Measurements from ENCODE around the gene ANK3. TPM values are rescaled to one million over a fixed set of nuclear protein-coding genes. Genes with fewer than 3 reads are reported as not detected.
A peak's percentile ranks its signal among the peaks of the same experiment; 100 is the strongest.

The ANK3 gene
- total RNA-seq, 3 donors from 2014 or later: 10.2 to 93.2 (median 57.4) TPM

DNA sequence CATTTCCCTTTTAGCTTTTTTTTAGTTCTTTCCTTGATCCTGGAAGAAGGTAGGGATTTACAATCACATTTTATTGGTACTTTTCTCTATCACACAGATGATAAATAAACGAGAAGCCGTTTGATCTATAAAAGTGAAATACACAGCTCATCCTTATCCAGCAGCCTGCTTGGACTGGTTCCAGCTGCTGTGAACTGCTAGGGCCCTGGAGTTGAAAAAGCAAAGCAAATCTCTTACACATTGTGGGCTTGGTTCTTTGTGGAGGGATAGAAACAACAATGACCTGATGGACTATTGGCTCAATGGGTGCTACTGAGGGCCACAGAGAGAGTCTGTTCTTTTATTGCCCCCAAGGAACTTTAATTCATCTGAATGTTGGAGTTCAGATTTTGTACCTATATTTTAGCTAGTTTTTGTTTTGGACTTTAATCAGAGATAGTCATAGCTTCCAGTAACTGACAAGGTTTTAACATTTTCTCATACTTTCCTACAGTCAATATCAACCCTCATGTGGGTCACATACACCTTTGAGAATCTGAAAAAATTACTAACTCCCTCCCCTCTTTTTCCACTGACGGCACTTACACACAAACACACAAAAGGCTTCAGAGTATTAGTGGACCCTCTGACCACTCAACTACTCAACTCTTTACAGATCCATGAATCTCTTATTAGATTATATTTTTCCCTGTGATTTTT, 391.7 kb downstream of the ANK3 start:
- H3K27ac ChIP-seq: no peak overlapping the region
- DNase-seq (ENCODE audit: low spot score in 2 of 2): no peak
- H3K9me3 ChIP-seq: no peaks in the 10 kb centered on the region
- no peaks in the 10 kb centered on the region for H3K27me3 ChIP-seq
- no peaks in the 10 kb centered on the region for H3K4me1 ChIP-seq
- no peaks in the 10 kb centered on the region for H3K36me3 ChIP-seq
- intact Hi-C loops (cut with DNase I; ENCODE audit: low total_unique reads): no loop called here
- no peak overlapping the region for H3K4me3 ChIP-seq
- no peak for TF ChIP-seq POLR2AphosphoS5 (IDR thresholded peaks at IDR 0.05)
- TF ChIP-seq CTCF (IDR thresholded peaks at IDR 0.05): no peak
- no peak for TF ChIP-seq POLR2A (IDR thresholded peaks at IDR 0.05)

- H3K4me1 ChIP-seq: peaks cover 0 to 4% of the 10 kb centered on the region in 2 donors
- peak overlapping the region; percentile 67 to 79 for H3K27ac ChIP-seq
- DNase-seq (ENCODE audit: low spot score in 2 of 2): no peak
- no peaks in the 10 kb centered on the region for H3K36me3 ChIP-seq
- TF ChIP-seq POLR2A (IDR thresholded peaks at IDR 0.05): no peak
- no peak for TF ChIP-seq CTCF (IDR thresholded peaks at IDR 0.05)
- no peak for TF ChIP-seq POLR2AphosphoS5 (IDR thresholded peaks at IDR 0.05)
- intact Hi-C loops (cut with DNase I; ENCODE audit: low total_unique reads): no loop called here
- H3K27me3 ChIP-seq: no peaks in the 10 kb centered on the region
- H3K9me3 ChIP-seq: no peaks in the 10 kb centered on the region
- H3K4me3 ChIP-seq: no peak overlapping the region
These were observed 393.8 kb downstream of the ANK3 start for GRCh38 chr10:59995862-59996261.

GRCh38 chr10:59993931-59994330, 395.7 kb downstream of the ANK3 start:
- Histone ChIP-seq H3K27me3 (no peaks in the 10 kb centered on the region), H3K27ac (no peak overlapping the region), H3K4me1 (peaks cover 0 to 4% of the 10 kb centered on the region in 2 donors), H3K4me3 (no peak overlapping the region), H3K36me3 (no peaks in the 10 kb centered on the region), H3K9me3 (no peaks in the 10 kb centered on the region)
- DNase-seq (ENCODE audit: low spot score in 2 of 2): no peak
- intact Hi-C loops (cut with DNase I; ENCODE audit: low total_unique reads): loop anchor here (5.0 kb wide), 1 partner anchor 168 kb away; no protein-coding TSS in a partner anchor
- TF ChIP-seq CTCF (IDR thresholded peaks at IDR 0.05): no peak
- no peak for TF ChIP-seq POLR2AphosphoS5 (IDR thresholded peaks at IDR 0.05)
- no peak for TF ChIP-seq POLR2A (IDR thresholded peaks at IDR 0.05)

DNA sequence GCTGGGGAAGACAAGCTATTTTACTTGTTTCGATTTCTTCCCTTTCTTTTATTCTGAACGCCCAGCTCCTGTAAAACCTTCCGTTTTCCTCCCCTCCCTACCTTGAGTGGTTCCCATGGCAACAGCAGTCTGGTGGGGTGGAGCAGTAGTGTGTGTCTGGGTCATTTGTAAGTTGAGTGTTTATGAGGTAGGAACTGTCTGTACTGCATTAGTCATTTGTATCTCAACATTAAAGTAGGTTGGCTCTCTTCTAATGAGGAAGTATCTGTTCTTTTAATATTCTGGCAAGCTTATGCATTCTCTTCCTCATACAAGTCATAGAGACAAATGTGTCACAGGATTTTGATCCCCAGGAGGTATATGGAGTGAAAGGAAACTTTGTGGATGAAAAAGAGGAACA, 398.0 kb downstream of the ANK3 start:
- H3K27ac ChIP-seq: peak overlapping the region; percentile 85 to 90
- H3K4me3 ChIP-seq: peak overlapping the region in 2 of 3 donors; percentile 28 to 40
- peaks cover 0 to 4% of the 10 kb centered on the region in 2 donors for H3K4me1 ChIP-seq
- peak in 1 of 3 donors; percentile 49 for TF ChIP-seq POLR2AphosphoS5 (IDR thresholded peaks at IDR 0.05)
- TF ChIP-seq CTCF (IDR thresholded peaks at IDR 0.05): no peak
- DNase-seq (ENCODE audit: low spot score in 2 of 2): peak in 1 of 2 donors; percentile 66
- no peaks in the 10 kb centered on the region for H3K27me3 ChIP-seq
- H3K36me3 ChIP-seq: no peaks in the 10 kb centered on the region
- H3K9me3 ChIP-seq: no peaks in the 10 kb centered on the region
- intact Hi-C loops (cut with DNase I; ENCODE audit: low total_unique reads): loop anchor here (5.0 kb wide), 1 partner anchor 171 kb away; no protein-coding TSS in a partner anchor

DNA sequence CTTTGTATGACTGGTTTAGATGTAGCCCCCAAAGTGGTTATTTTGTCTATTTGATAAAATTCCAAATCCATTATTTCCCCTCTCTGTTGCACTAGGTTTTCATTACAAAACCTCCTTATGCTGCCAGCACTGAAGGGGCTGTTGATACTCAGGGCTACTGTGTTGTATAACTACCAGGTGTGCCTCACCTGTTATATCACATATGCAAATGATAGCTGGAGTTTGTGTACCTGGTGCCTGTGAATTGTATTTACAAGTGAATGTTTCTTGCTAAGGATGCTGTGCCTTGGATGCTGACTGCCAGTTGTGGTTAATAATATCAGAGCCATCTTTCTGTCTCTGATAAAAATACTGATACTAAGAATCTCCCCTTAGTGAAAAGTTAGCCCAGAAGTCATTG, 398.6 kb downstream of the ANK3 start:
- intact Hi-C loops (cut with DNase I; ENCODE audit: low total_unique reads): loop anchor here (5.0 kb wide), 1 partner anchor 171 kb away; no protein-coding TSS in a partner anchor
- Histone ChIP-seq H3K9me3 (no peaks in the 10 kb centered on the region), H3K36me3 (no peaks in the 10 kb centered on the region), H3K27me3 (no peaks in the 10 kb centered on the region), H3K27ac (peak overlapping the region; percentile 65 to 90), H3K4me3 (no peak overlapping the region), H3K4me1 (peaks cover 0 to 4% of the 10 kb centered on the region in 2 donors)
- no peak for TF ChIP-seq POLR2A (IDR thresholded peaks at IDR 0.05)
- no peak for TF ChIP-seq POLR2AphosphoS5 (IDR thresholded peaks at IDR 0.05)
- TF ChIP-seq CTCF (IDR thresholded peaks at IDR 0.05): no peak
- DNase-seq (ENCODE audit: low spot score in 2 of 2): no peak

Data from breast epithelium (tissue), 4 donors.